GM06990 (cell line): ENCODE results near the gene GPX4.

ENCODE experiments used
- DNase-seq: peaks from one replicate; pipeline ENCODE4 v3.0.0-alpha.2; 2011; ENCODE audit not compliant: insufficient read length; ENCODE audit errors: extremely low read depth
- H3K27me3 ChIP-seq: replicated peaks from 2 replicates; pipeline ENCODE4 v1.6.0; 2011; ENCODE audit warnings: low read length; ENCODE audit not compliant: control insufficient read depth, insufficient read depth
- H3K36me3 ChIP-seq: 2 replicates; pipeline ENCODE4 v1.5.1; 2011; ENCODE audit warnings: low read length; ENCODE audit not compliant: control insufficient read depth, insufficient read depth
- H3K4me3 ChIP-seq: replicated peaks from 2 replicates; pipeline ENCODE4 v1.5.1; 2011; ENCODE audit warnings: low read depth, mild to moderate bottlenecking, control low read depth, low read length
- CTCF ChIP-seq: IDR thresholded peaks from 2 replicates; pipeline ENCODE4 v1.5.1; 2011; ENCODE audit warnings: low read length, control low read depth, mild to moderate bottlenecking, inconsistent platforms; ENCODE audit not compliant: insufficient read depth, poor library complexity, severe bottlenecking

The GPX4 gene

GRCh38 chr19:1072371-1073015 lies 31.3 kb upstream of the GPX4 start:
- Histone ChIP-seq H3K4me3 (no peak overlapping the region), H3K36me3 (peaks cover 26% of the 10 kb centered on the region), H3K27me3 (no peaks in the 10 kb centered on the region)
- TF ChIP-seq CTCF, result no peak
- DNase-seq, result no peak

- Histone ChIP-seq H3K27me3 (no peaks in the 10 kb centered on the region), H3K4me3 (no peak overlapping the region), H3K36me3 (peaks cover 31% of the 10 kb centered on the region)
- no peak for DNase-seq
- TF ChIP-seq CTCF, result no peak
Observed at GRCh38 chr19:1073063-1073955, 30.5 kb upstream of the GPX4 start.

DNA sequence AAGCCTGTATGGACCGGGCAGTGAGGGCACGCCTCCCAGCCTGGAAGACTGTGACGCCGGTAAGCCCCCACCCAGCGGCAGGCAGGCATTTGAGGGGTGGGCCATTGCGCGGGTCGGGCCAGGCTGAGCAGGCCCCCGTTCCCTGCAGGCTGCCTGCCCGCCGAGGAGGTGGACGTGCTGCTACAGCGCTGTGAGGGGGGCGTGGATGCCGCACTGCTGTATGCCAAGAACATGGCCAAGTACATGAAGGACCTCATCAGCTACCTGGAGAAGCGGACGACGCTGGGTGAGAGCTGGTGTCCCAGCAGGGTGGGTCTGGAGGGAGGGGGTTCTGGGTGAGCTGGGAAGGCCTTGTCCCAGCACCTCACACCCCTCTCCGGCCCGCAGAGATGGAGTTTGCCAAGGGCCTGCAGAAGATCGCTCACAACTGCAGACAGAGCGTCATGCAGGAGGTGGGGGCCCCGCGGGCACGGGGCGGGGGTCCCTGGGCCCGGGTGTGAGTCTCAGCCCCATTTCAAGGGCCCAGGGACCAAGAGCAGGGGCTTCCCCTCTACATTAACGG lies 29.8 kb upstream of the GPX4 start:
- Histone ChIP-seq H3K4me3 (peak overlapping the region; percentile 31), H3K36me3 (peaks cover 32% of the 10 kb centered on the region), H3K27me3 (no peaks in the 10 kb centered on the region)
- no peak for TF ChIP-seq CTCF
- no peak for DNase-seq

DNA sequence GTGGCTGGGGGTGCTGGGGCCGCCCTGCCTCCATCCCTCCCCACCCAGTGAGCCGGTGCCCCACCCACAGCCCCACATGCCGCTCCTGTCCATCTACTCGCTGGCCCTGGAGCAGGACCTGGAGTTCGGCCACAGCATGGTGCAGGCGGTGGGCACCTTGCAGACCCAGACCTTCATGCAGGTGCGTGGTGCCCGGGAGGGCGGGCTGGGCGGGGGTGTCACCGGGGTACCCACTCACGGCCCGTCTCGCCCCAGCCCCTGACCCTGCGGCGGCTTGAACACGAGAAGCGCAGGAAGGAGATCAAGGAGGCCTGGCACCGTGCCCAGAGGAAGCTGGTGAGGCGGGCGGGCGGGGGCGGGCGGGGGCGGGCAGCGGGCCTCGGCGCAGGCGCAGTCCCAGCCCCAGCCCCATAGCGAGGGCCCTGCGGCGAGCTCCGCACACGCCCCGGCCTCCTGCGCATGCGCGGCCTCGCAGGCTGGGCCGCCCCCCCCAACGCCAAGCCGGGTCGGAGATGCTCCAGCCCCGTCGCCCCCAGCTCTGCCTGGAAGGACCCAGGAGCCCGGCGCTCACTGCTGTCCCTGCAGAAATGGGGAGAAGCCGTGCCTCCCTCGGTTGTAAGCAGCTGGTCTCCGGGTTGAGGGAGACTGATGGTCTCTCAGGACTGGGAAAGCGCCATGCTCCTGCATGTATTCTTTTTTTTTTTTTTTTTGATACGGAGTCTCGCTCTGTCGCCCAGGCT lies 29.1 kb upstream of the GPX4 start:
- peak; percentile 85 for DNase-seq
- Histone ChIP-seq H3K36me3 (peaks cover 35% of the 10 kb centered on the region), H3K4me3 (peak overlapping the region; percentile 45), H3K27me3 (no peaks in the 10 kb centered on the region)
- TF ChIP-seq CTCF, result no peak

DNA sequence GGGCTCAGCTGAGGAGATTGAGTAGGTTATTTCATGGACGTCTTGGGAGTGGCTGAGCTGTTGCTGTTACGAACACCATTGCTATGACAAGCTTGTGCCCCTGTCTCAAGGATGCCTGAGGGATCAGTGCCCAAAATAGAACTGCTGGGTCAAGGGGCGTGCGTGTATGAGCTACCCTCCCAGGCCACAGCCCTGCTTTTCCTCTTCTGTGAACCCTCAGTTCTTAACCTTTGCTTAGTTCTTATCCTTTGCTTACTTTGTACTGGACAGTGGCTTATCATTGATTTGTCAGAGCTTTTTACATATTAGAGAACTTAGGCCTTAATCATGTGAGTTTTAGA lies 27.8 kb upstream of the GPX4 start:
- Histone ChIP-seq H3K36me3 (peaks cover 44% of the 10 kb centered on the region), H3K4me3 (no peak overlapping the region), H3K27me3 (no peaks in the 10 kb centered on the region)
- no peak for TF ChIP-seq CTCF
- DNase-seq, result no peak
